Common myeloid progenitor, CD34-positive (primary cell): Measurements from ENCODE around the gene SP7.
A peak's percentile ranks its signal among the peaks of the same experiment; 100 is the strongest.
"Not testable (repeated sequence)": the region's sequence is repeated elsewhere in the genome, so short reads cannot be mapped to it uniquely, and the experiment has no call there.

Source experiments
- CTCF ChIA-PET: fragments of 350-600 bp; sonication (Branson Sonifier 250); formaldehyde crosslinking; loops from one replicate; lab custom pipeline; 2021; ENCODE audit warnings: antibody characterized with exemption; lab: Charles Lee
- POLR2A ChIA-PET: fragments of 350-600 bp; sonication (Branson Sonifier 250); formaldehyde crosslinking; loops from one replicate; lab custom pipeline; 2021; ENCODE audit warnings: antibody characterized with exemption; lab: Charles Lee
- DNase-seq, 3 donors: peaks; one replicate each; pipeline versions ENCODE4 v3.0.0 to v3.0.0-alpha.2; 2013
- H3K27ac ChIP-seq, 2 experiments: 1 replicate in 1 of 2; 2 replicates in 1 of 2; pipeline ENCODE4 v1.7.0; 2013; ENCODE audit warnings: inconsistent platforms in 2 of 2, low read length in 2 of 2, mild to moderate bottlenecking in 2 of 2, low read depth in 1 of 2, moderate library complexity in 1 of 2; ENCODE audit not compliant: severe bottlenecking in 2 of 2, insufficient read depth in 1 of 2, poor library complexity in 1 of 2
- H3K27me3 ChIP-seq, 5 experiments: replicated peaks in 2 of 5; 1 replicate in 3 of 5; 2 replicates in 2 of 5; pipeline versions ENCODE4 v1.6.1 to v1.7.0; 2013; ENCODE audit warnings: low read length in 4 of 5, mild to moderate bottlenecking in 2 of 5, moderate library complexity in 2 of 5, inconsistent platforms in 1 of 5; ENCODE audit not compliant: insufficient read depth in 5 of 5, control insufficient read depth in 4 of 5
- H3K36me3 ChIP-seq, 4 experiments: 1 replicate in 2 of 4; 2 replicates in 2 of 4; pipeline versions ENCODE4 v1.6.1 to v1.7.0; 2013; ENCODE audit warnings: low read length in 3 of 4, control low read depth in 1 of 4, mild to moderate bottlenecking in 1 of 4; ENCODE audit not compliant: control insufficient read depth in 4 of 4, insufficient read depth in 4 of 4
- H3K4me1 ChIP-seq, 4 experiments: 1 replicate in 3 of 4; 2 replicates in 1 of 4; pipeline versions ENCODE4 v1.6.1 to v1.7.1; 2013; ENCODE audit warnings: low read length in 3 of 4, mild to moderate bottlenecking in 3 of 4, control low read depth in 1 of 4, inconsistent platforms in 1 of 4, moderate library complexity in 1 of 4; ENCODE audit not compliant: control insufficient read depth in 4 of 4, insufficient read depth in 4 of 4; ENCODE audit errors: control extremely low read depth in 1 of 4
- H3K4me3 ChIP-seq, 7 experiments: 1 replicate in 4 of 7; 2 replicates in 3 of 7; pipeline versions ENCODE4 v1.5.1 to v1.7.0; 2013; ENCODE audit warnings: mild to moderate bottlenecking in 7 of 7, low read length in 6 of 7, moderate library complexity in 6 of 7, inconsistent platforms in 2 of 7, low read depth in 2 of 7, control low read depth in 1 of 7; ENCODE audit not compliant: insufficient read depth in 4 of 7, control insufficient read depth in 1 of 7; ENCODE audit errors: extremely low read depth in 1 of 7
- H3K9me3 ChIP-seq, 5 experiments: 1 replicate in 4 of 5; 2 replicates in 1 of 5; pipeline versions ENCODE4 v1.6.1 to v1.7.1; 2013; ENCODE audit warnings: low read length in 4 of 5, mild to moderate bottlenecking in 2 of 5, inconsistent platforms in 1 of 5, low read depth in 1 of 5, moderate library complexity in 1 of 5; ENCODE audit not compliant: control insufficient read depth in 4 of 5, insufficient read depth in 2 of 5; ENCODE audit errors: control extremely low read depth in 1 of 5
- WGBS: methylation state at CpG from one replicate; pipeline ENCODE4 v1.1.5; 2013; ENCODE audit not compliant: insufficient coverage; 5-methylcytosine and 5-hydroxymethylcytosine counted together

SP7 gene

DNA sequence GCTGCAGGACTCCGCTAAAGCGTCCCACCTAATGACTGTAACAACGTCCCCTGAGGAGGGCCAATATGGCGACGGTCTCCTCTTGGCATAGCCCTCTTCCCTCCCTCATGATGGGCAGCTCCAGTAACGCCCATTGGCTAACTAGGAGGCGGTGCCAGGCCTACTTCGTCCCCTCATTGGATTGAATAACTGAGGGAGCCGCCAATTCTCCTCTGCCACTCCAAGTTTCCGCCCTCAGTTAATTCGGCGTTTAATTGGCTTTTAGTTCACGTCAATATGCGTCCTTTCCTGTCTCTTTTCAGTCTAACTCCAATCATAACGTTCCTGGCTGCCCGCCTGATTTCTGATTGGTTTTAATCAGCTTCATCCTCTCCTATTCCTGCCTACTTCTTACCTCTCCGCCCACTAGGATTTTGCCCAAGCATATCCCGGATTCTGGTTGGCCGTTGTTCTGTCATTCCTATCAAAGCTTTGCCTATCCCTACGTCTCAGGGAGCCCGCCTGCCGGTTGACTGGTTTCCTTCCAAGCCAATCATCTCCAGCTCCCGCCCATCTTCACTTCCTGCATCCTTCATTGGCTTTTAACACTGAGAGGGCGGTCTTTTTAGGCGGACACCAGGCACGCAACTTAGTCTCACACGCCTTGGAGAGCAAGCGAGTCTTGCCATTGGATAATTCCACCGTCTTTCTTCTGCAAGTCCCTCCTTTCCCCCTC lies 43.4 kb upstream of the SP7 start:
- CTCF ChIA-PET, result interaction anchor here (0.9 to 3.5 kb wide), 8 partner anchors 8 to 129 kb away, joined by 3 to 23 read pairs (median 4); no protein-coding TSS in a partner anchor
- POLR2A ChIA-PET, result interaction anchor here (0.7 to 1.6 kb wide), 5 partner anchors 27 to 246 kb away, joined by 3 to 4 read pairs (median 3); partner anchors contain the start of genes ATF7 and PRR13
- WGBS, result 0% methylated on average over 28 of the region's 29 CpGs

DNA sequence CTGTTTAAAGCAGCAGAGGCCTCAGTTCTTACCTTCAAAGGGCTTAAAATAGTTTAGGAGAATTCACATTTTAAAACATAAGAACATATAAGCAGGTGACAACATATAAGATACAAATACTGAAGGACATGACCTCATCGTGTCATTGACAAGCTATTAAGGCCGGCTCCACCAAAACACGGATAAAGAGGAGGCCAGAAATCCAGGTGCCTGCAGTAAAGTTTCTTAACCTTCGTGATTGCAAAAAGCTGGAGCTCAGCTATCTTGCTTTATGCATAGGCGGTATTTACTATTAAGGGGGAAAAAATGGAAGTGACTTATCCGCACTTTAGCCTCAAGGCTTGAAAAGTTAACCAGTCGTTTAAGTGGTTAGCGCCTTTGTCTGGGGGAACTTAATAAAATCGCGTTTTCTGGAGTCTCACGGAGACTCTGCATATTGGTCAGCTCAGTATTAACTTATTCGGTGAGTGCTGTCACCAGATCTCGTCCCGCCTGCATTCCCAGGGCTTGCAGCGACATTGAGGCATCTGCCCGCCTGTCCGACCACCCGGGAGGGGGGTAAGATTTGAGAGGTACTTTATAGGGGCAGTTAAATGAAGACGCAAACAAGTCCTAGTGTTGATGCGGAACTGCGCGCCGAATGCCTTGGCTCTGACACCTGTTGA lies 42.7 kb upstream of the SP7 start:
- Histone ChIP-seq H3K27ac (peak overlapping the region; percentile 62 to 91), H3K4me1 (peaks cover 15 to 39% (median 36%) of the 10 kb centered on the region in 4 experiments), H3K27me3 (no peaks in the 10 kb centered on the region), H3K4me3 (peak overlapping the region; percentile 6 to 89 (median 70)), H3K36me3 (peaks cover 4 to 22% (median 16%) of the 10 kb centered on the region in 4 experiments), H3K9me3 (no peaks in the 10 kb centered on the region)
- DNase-seq, result no peak
- POLR2A ChIA-PET, result interaction anchor here (1.0 to 1.6 kb wide), 4 partner anchors 26 to 62 kb away, joined by 3 to 4 read pairs (median 4); partner anchors contain the start of gene PRR13
- WGBS, result 33% methylated on average over 23 of the region's 23 CpGs
- CTCF ChIA-PET, result interaction anchor here (0.9 to 3.4 kb wide), 9 partner anchors 9 to 130 kb away, joined by 3 to 23 read pairs (median 4); no protein-coding TSS in a partner anchor

More for the DNA sequence above, 43.4 kb upstream of the SP7 start:
- Histone ChIP-seq H3K27ac (peak overlapping the region; percentile 62 to 91), H3K27me3 (no peaks in the 10 kb centered on the region), H3K4me1 (peaks cover 15 to 42% (median 37%) of the 10 kb centered on the region in 4 experiments), H3K9me3 (no peaks in the 10 kb centered on the region), H3K4me3 (peak overlapping the region; percentile 6 to 89 (median 70)), H3K36me3 (peaks cover 4 to 25% (median 17%) of the 10 kb centered on the region in 4 experiments)
- DNase-seq, result peak; percentile 100

DNA sequence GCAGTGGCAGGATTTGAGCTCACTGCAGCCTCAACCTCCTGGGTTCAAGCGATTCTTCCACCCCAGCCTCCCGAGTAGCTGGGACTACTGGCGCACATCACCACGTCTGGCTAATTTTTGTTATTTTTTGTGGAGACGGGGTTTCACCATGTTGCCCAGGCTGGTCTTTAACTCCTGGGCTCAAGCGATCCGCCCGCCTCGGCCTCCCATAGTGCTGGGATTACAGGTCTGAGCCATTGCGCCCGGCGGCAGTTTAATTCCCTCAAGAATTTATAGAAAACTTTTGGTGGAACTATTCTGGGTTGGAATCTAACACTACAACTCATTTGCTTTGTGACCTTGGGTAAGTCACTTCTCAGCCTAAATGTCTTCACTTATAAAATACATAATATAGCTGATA lies 42.1 kb upstream of the SP7 start:
- no peaks in the 10 kb centered on the region for H3K27me3 ChIP-seq
- CTCF ChIA-PET, result interaction anchor here (1.3 to 3.4 kb wide), 5 partner anchors 10 to 33 kb away, joined by 3 to 23 read pairs (median 7); no protein-coding TSS in a partner anchor
- POLR2A ChIA-PET, result interaction anchor here (1.4 to 1.6 kb wide), 3 partner anchors 26 to 63 kb away, joined by 3 to 4 read pairs (median 3); partner anchors contain the start of gene PRR13
- peaks cover 1 to 17% (median 11%) of the 10 kb centered on the region in 4 experiments for H3K36me3 ChIP-seq
- DNase-seq, result no peak
- H3K4me1 ChIP-seq, result peaks cover 15 to 37% (median 31%) of the 10 kb centered on the region in 4 experiments
- peak overlapping the region in 1 of 7 experiments; percentile 89 for H3K4me3 ChIP-seq
- no peaks in the 10 kb centered on the region for H3K9me3 ChIP-seq
- H3K27ac ChIP-seq, result peak overlapping the region in 1 of 2 experiments; percentile 91
- WGBS, result 93% methylated on average over 7 of the region's 12 CpGs

DNA sequence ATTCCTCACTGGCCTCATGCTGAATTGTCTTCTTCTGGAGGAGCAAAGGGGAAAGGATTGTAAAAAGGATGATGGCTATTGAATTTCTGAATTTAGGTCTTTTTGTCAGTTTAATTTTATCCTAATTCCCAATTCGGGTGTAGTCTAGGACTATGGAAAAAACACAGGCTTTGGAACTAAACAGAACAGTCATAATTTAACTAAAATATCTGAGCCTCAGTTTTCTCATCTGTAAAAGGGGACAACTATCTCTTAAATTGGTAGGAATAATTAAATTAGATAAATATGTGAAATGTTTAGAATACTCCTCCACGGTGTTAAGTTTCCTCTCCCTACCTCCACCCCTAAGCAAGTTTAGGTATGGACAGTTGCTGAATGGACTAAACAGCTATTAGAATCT lies 40.6 kb upstream of the SP7 start:
- WGBS, result no CpG with 5 or more reads among the region's 2 CpGs
- ChIA-PET CTCF (interaction anchor here (1.1 to 3.4 kb wide), 3 partner anchors 10 to 31 kb away, joined by 4 to 23 read pairs (median 7); no protein-coding TSS in a partner anchor), POLR2A (no interaction called here)
- no peak overlapping the region for H3K27ac ChIP-seq
- peaks cover 25 to 33% (median 26%) of the 10 kb centered on the region in 4 experiments for H3K4me1 ChIP-seq
- no peak overlapping the region for H3K4me3 ChIP-seq
- no peak for DNase-seq
- peaks cover 0 to 3% (median 0%) of the 10 kb centered on the region in 4 experiments for H3K36me3 ChIP-seq
- H3K9me3 ChIP-seq, result no peaks in the 10 kb centered on the region
- H3K27me3 ChIP-seq, result no peaks in the 10 kb centered on the region

DNA sequence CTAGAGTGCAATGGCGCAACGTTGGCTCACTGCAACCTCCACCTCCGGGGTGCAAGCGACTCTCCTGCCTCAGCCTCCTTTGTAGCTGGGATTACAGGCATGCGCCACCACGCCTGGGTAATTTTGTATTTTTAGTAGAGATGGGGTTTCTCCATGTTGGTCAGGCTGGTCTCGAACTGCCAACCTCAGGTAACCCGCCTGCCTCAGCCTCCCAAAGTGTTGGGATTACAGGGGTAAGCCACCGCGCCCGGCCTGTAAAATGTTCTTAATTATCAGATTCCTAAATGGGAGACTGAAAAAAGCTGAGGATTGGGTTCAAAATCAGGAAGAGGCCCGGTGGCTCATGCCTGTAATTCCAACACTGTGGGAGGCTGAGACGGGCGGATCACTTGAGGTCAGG lies 38.1 kb upstream of the SP7 start:
- H3K9me3 ChIP-seq, POLR2A ChIA-PET, H3K4me3 ChIP-seq, DNase-seq, H3K36me3 ChIP-seq, H3K27me3 ChIP-seq, H3K27ac ChIP-seq: not testable (repeated sequence)
- H3K4me1 ChIP-seq, result peaks cover 22 to 40% (median 33%) of the 10 kb centered on the region in 4 experiments
- CTCF ChIA-PET, result interaction anchor here (1.5 kb wide), 1 partner anchor 21 kb away, joined by 3 read pairs; no protein-coding TSS in a partner anchor
- WGBS, result 89% methylated on average over 11 of the region's 14 CpGs

DNA sequence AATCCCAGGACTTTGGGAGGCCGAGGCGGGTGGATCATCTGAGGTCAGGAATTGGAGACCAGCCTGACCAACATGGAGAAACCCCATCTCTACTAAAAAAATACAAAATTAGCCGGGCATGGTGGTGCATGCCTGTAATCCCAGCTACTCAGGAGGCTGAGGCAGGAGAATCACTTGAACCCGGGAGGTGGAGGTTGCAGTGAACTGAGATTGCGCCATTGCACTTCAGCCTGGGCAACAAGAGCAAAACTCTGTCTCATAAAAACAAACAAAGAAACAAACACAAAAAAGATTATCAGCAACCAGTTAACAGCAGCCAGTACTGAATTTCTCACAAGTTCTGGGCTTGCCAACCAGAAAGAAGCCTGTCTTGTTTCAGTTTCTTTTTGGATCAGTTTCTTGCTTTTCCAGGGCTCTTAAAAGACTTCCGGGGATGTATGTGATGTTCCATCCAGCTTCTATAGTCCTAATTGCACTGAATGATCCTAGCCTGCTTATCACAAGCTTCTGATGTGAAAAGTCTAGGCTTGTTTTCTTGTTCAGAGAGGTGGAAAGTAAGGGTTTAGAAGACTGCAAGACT lies 37.5 kb upstream of the SP7 start:
- H3K4me1 ChIP-seq, result peaks cover 18 to 37% (median 28%) of the 10 kb centered on the region in 4 experiments
- not testable (repeated sequence) for H3K27ac ChIP-seq, H3K4me3 ChIP-seq, H3K9me3 ChIP-seq, H3K36me3 ChIP-seq, H3K27me3 ChIP-seq, DNase-seq
- ChIA-PET POLR2A (interaction anchor here (0.6 kb wide), 1 partner anchor 7 kb away, joined by 3 read pairs; no protein-coding TSS in a partner anchor), CTCF (interaction anchor here (1.5 kb wide), 1 partner anchor 20 kb away, joined by 3 read pairs; no protein-coding TSS in a partner anchor)
- no CpG with 5 or more reads among the region's 6 CpGs for WGBS
